ENCODE data around the gene WBP2NL.

WBP2NL gene

DNA sequence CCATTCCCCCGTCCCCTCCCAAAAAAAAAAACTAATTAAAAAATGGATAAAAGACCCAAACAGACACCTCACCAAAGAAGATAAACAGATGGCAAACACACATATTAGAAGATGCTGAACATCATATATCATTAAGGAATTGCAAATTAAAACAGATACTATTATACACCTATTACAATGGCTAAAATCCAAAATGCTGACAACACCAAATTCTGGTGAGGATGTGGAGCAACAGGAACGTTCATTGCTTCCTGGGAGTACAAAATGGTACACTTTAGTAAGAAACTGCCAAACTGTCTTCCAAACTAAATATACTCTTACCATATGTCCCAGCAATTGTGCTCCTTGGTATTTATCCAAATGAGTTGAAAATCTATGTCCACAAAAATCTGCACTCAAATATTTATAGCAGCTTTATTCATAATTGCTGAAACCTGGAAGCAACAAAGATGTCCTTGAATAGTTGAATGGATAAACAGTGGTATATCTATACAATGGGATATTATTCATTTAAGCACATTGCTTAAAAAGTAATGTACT, 52.1 kb downstream of the WBP2NL start:
- H3K4me1 Mint-ChIP-seq = no peaks in the 10 kb centered on the region
- H3K27ac Mint-ChIP-seq = no peak overlapping the region
- H3K9me3 Mint-ChIP-seq = peaks cover 4% of the 10 kb centered on the region
- no peak overlapping the region for H3K4me3 Mint-ChIP-seq
- H3K27me3 Mint-ChIP-seq (ENCODE audit: low read depth, poor library complexity) = peaks cover 6% of the 10 kb centered on the region
- TF ChIP-seq, protein P1, sequence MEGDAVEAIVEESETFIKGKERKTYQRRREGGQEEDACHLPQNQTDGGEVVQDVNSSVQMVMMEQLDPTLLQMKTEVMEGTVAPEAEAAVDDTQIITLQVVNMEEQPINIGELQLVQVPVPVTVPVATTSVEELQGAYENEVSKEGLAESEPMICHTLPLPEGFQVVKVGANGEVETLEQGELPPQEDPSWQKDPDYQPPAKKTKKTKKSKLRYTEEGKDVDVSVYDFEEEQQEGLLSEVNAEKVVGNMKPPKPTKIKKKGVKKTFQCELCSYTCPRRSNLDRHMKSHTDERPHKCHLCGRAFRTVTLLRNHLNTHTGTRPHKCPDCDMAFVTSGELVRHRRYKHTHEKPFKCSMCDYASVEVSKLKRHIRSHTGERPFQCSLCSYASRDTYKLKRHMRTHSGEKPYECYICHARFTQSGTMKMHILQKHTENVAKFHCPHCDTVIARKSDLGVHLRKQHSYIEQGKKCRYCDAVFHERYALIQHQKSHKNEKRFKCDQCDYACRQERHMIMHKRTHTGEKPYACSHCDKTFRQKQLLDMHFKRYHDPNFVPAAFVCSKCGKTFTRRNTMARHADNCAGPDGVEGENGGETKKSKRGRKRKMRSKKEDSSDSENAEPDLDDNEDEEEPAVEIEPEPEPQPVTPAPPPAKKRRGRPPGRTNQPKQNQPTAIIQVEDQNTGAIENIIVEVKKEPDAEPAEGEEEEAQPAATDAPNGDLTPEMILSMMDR (IDR thresholded peaks at IDR 0.05) = no peak
- H3K36me3 Mint-ChIP-seq (ENCODE audit: low read depth) = no peaks in the 10 kb centered on the region
- DNase-seq = no peak

DNA sequence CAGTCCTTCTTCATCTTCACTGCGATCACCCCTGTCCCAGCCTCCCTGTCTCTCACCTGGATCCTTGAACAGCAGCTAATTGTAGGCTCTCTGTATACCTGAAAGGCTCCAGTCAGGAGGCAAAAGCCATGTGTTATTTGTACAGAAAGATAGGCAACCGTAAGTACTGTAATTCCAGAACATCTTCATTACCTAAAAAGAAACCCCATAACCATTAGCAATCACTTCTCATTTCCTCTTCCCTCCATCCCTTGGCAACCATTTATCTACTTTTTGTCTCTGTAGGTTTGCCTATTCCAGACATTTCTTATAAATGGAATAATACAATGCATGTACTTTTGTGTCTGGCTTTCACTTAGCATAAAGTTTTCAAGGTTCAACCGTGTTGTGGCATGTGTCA, 54.2 kb downstream of the WBP2NL start:
- no peaks in the 10 kb centered on the region for H3K4me1 Mint-ChIP-seq
- H3K27me3 Mint-ChIP-seq (ENCODE audit: low read depth, poor library complexity) = peaks cover 7% of the 10 kb centered on the region
- TF ChIP-seq, protein P1 (IDR thresholded peaks at IDR 0.05) = no peak
- H3K27ac Mint-ChIP-seq = peak overlapping the region; percentile 62
- H3K9me3 Mint-ChIP-seq = peaks cover 22% of the 10 kb centered on the region
- peaks cover 11% of the 10 kb centered on the region for H3K36me3 Mint-ChIP-seq (ENCODE audit: low read depth)
- DNase-seq = no peak
- H3K4me3 Mint-ChIP-seq = no peak overlapping the region

DNA sequence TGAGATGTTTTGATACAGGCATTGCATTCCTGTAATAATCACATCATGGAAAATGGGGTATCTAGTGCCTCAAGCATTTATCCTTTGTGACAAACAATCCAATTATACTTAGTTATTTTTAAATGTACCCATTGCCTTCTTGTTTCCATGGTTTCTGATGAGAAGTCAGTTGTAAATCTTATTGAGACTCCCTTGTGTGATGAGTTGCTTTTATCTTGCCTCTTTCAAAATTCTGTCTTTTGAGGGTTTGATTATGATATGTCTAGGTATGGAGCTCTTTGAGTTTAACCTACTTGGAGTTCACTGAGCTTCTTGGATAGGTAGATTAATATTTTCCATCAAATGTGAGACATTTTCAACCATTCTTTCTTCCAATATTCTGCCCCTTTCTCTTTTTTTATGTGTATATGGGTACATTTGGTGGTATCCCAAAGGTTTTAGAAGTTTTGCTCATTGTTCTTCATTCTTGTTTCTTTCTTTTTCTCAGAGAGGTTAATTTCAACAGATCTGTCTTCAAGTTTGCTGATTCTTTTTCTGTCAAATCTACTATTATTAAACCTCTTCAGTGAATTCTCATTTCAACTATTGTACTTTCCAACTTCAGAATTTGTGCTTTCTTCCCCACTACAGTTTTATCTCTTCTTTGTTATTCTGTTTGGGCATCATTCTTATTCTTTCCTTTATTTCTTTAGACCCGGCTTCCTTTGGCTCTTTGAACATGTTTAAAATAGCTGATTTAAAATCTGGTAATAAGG, 58.3 kb downstream of the WBP2NL start:
- DNase-seq = no peak
- Mint-ChIP-seq H3K4me1 (no peaks in the 10 kb centered on the region), H3K9me3 (peaks cover 37% of the 10 kb centered on the region), H3K27me3 (ENCODE audit: low read depth, poor library complexity) (peaks cover 4% of the 10 kb centered on the region), H3K36me3 (ENCODE audit: low read depth) (peaks cover 48% of the 10 kb centered on the region), H3K4me3 (no peak overlapping the region), H3K27ac (no peak overlapping the region)
- TF ChIP-seq, protein P1 (IDR thresholded peaks at IDR 0.05) = no peak

DNA sequence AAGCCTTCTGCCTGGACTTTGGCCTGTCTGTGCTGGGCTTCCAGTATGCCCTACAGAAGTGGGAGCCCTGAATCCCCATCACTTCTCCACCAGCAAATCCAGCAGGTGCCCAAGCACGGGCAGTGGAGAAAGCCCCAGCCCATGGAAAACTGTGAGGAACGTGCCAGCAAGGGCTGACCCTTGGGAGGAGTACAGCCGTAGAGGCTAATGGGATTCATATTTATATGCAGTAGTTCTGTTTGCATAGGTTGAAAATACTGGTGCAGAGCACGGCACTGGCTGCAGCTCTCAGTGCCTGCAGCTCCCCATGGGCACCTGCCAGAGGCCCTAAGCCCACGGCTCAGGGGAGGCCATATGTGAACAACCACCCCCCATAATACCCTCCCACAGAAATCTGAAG, 61.9 kb downstream of the WBP2NL start:
- no peak overlapping the region for H3K27ac Mint-ChIP-seq
- no peak for DNase-seq

DNA sequence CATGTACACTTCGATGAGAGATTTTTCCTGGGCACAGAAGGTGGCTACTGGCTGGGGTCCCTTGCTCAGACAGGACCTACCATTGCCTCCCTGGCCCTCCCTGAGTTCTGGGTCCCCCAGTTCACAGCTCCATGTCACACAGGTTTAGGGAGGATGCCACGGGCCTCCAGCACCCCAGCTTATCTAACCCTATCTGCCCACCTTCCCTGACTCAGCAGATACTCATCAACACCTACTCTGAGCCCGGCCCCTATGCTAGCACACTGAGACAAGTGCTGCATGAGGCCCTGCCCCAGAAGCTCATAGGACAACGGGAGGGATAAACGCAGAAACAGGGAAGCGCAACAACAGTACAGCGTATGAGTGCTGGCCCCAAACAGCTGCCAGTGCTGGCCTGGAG, 62.5 kb downstream of the WBP2NL start:
- Mint-ChIP-seq H3K9me3 (peaks cover 30% of the 10 kb centered on the region), H3K4me1 (peaks cover 10% of the 10 kb centered on the region), H3K27me3 (ENCODE audit: low read depth, poor library complexity) (peaks cover 4% of the 10 kb centered on the region), H3K36me3 (ENCODE audit: low read depth) (peaks cover 74% of the 10 kb centered on the region), H3K27ac (no peak overlapping the region), H3K4me3 (no peak overlapping the region)
- TF ChIP-seq, protein P1 (IDR thresholded peaks at IDR 0.05) = no peak
- no peak for DNase-seq

More for the DNA sequence above, 61.9 kb downstream of the WBP2NL start:
- TF ChIP-seq, protein P1 (IDR thresholded peaks at IDR 0.05) = no peak
- H3K27me3 Mint-ChIP-seq (ENCODE audit: low read depth, poor library complexity) = peaks cover 4% of the 10 kb centered on the region
- peaks cover 7% of the 10 kb centered on the region for H3K4me1 Mint-ChIP-seq
- no peak overlapping the region for H3K4me3 Mint-ChIP-seq
- peaks cover 36% of the 10 kb centered on the region for H3K9me3 Mint-ChIP-seq
- H3K36me3 Mint-ChIP-seq (ENCODE audit: low read depth) = peaks cover 70% of the 10 kb centered on the region

All from nephron progenitor cell (in vitro differentiated cells).